ENCODE results near the gene NUDCD2.

Gene NUDCD2

GRCh38 chr5:163459819-163460561 lies at the start of gene NUDCD2:
Gene NUDCD2, minus strand, starts transcription at chr5:163460102. Its CDS starts 52 bp downstream, at chr5:163460050.
- DNase-seq (ENCODE audit: low spot score) = peak; percentile 97

GRCh38 chr5:163509291-163509951 lies 49.5 kb upstream of the NUDCD2 start:
- DNase-seq (ENCODE audit: low spot score) = no peak

GRCh38 chr5:163508753-163509152 lies 48.9 kb upstream of the NUDCD2 start:
- no peak for DNase-seq (ENCODE audit: low spot score)

GRCh38 chr5:163506726-163507125 lies 46.8 kb upstream of the NUDCD2 start:
- no peak for DNase-seq (ENCODE audit: low spot score)

GRCh38 chr5:163506095-163506457 lies 46.2 kb upstream of the NUDCD2 start:
- DNase-seq (ENCODE audit: low spot score) = no peak

GRCh38 chr5:163505368-163506094 lies 45.6 kb upstream of the NUDCD2 start, which contains the start of gene MAT2B:
Gene MAT2B, plus strand, starts transcription at chr5:163505619. Its CDS starts 68 bp downstream, at chr5:163505687.
- peak; percentile 98 for DNase-seq (ENCODE audit: low spot score)

GRCh38 chr5:163505049-163505367 lies 45.1 kb upstream of the NUDCD2 start:
- DNase-seq (ENCODE audit: low spot score) = no peak

GRCh38 chr5:163504079-163504931 lies 44.4 kb upstream of the NUDCD2 start:
- peak; percentile 79 for DNase-seq (ENCODE audit: low spot score)

- DNase-seq (ENCODE audit: low spot score) = peak; percentile 73
Measured at GRCh38 chr5:163503106-163504078, 43.5 kb upstream of the NUDCD2 start.

GRCh38 chr5:163502521-163502920 lies 42.6 kb upstream of the NUDCD2 start:
- DNase-seq (ENCODE audit: low spot score) = no peak

GRCh38 chr5:163498886-163499285 lies 39.0 kb upstream of the NUDCD2 start:
- no peak for DNase-seq (ENCODE audit: low spot score)

GRCh38 chr5:163497315-163497714 lies 37.4 kb upstream of the NUDCD2 start:
- no peak for DNase-seq (ENCODE audit: low spot score)

GRCh38 chr5:163496286-163496685 lies 36.4 kb upstream of the NUDCD2 start:
- DNase-seq (ENCODE audit: low spot score) = no peak

- DNase-seq (ENCODE audit: low spot score) = no peak
Measured at GRCh38 chr5:163489745-163490075, 29.8 kb upstream of the NUDCD2 start.

GRCh38 chr5:163489055-163489744 lies 29.3 kb upstream of the NUDCD2 start:
- no peak for DNase-seq (ENCODE audit: low spot score)

- DNase-seq (ENCODE audit: low spot score) = no peak
Measured at GRCh38 chr5:163478982-163479271, 19.0 kb upstream of the NUDCD2 start.

GRCh38 chr5:163478126-163478981 lies 18.5 kb upstream of the NUDCD2 start:
- no peak for DNase-seq (ENCODE audit: low spot score)

- DNase-seq (ENCODE audit: low spot score) = no peak
Measured at GRCh38 chr5:163475411-163475810, 15.5 kb upstream of the NUDCD2 start.

- DNase-seq (ENCODE audit: low spot score) = no peak
Measured at GRCh38 chr5:163473635-163474243, 13.8 kb upstream of the NUDCD2 start.

Measured in left forelimb (tissue), 1 donor.